ENCODE results near the gene POLR2H.

DNA sequence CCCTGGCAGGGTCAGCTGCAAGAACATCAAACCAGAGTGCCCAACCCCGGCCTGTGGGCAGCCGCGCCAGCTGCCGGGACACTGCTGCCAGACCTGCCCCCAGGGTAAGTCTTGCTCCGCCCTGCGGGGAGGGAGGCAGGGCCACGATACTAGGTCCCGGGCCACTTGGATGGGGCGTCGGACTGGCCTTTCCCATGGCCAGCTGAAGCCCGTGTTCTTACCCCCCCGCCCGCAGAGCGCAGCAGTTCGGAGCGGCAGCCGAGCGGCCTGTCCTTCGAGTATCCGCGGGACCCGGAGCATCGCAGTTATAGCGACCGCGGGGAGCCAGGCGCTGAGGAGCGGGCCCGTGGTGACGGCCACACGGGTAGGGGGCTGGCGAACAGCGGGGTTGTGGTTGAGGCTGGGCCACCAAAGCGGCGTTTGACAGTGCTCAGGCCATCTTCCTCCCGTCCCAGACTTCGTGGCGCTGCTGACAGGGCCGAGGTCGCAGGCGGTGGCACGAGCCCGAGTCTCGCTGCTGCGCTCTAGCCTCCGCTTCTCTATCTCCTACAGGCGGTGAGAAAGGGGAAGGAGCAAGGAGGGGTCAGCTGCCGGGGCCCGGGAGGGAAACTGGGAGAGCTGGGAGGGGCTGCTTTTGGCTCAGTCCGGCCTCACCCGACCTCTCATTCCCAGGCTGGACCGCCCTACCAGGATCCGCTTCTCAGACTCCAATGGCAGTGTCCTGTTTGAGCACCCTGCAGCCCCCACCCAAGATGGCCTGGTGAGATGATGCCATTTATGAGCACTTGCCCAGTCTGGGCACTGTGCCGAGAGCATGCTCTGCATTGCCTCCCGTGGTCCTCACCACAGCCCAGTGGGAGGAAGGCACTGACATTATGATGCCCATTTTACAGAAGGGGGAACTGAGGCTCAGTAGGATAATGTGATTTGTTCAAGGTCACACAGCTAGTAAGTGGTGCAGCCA lies 20.0 kb downstream of the POLR2H start:
- TF ChIP-seq, protein P1, sequence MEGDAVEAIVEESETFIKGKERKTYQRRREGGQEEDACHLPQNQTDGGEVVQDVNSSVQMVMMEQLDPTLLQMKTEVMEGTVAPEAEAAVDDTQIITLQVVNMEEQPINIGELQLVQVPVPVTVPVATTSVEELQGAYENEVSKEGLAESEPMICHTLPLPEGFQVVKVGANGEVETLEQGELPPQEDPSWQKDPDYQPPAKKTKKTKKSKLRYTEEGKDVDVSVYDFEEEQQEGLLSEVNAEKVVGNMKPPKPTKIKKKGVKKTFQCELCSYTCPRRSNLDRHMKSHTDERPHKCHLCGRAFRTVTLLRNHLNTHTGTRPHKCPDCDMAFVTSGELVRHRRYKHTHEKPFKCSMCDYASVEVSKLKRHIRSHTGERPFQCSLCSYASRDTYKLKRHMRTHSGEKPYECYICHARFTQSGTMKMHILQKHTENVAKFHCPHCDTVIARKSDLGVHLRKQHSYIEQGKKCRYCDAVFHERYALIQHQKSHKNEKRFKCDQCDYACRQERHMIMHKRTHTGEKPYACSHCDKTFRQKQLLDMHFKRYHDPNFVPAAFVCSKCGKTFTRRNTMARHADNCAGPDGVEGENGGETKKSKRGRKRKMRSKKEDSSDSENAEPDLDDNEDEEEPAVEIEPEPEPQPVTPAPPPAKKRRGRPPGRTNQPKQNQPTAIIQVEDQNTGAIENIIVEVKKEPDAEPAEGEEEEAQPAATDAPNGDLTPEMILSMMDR (IDR thresholded peaks at IDR 0.05): no peak
- TF ChIP-seq POLR2A (IDR thresholded peaks at IDR 0.05): no peak
